GM12864 (cell line): ENCODE measurements around the gene CORT.
"Not testable (repeated sequence)": the region's sequence is repeated elsewhere in the genome, so short reads cannot be mapped to it uniquely, and the experiment has no call there.

Experiments used
- DNase-seq: peaks from one replicate; pipeline ENCODE4 v3.0.0-alpha.2; 2011; ENCODE audit warnings: low read depth
- H3K4me3 ChIP-seq: 2 replicates; pipeline ENCODE4 v1.5.1; 2011; ENCODE audit warnings: mild to moderate bottlenecking, low read depth, low read length, control low read depth
- CTCF ChIP-seq: IDR thresholded peaks from 2 replicates; pipeline ENCODE4 v1.5.1; 2011; ENCODE audit warnings: low read depth, mild to moderate bottlenecking, moderate library complexity, low read length, control low read depth, inconsistent platforms; ENCODE audit errors: missing control alignments

CORT gene

GRCh38 chr1:10450836-10451235 lies 1.0 kb downstream of the CORT start:
- no peak for TF ChIP-seq CTCF
- no peak overlapping the region for H3K4me3 ChIP-seq
- DNase-seq = no peak

GRCh38 chr1:10451287-10451686 lies 1.5 kb downstream of the CORT start:
- H3K4me3 ChIP-seq = no peak overlapping the region
- DNase-seq = no peak
- TF ChIP-seq CTCF = no peak

GRCh38 chr1:10456048-10456447 lies 6.2 kb downstream of the CORT start:
- DNase-seq = no peak
- no peak overlapping the region for H3K4me3 ChIP-seq
- TF ChIP-seq CTCF = no peak

GRCh38 chr1:10456661-10457060 lies 6.8 kb downstream of the CORT start:
- no peak for TF ChIP-seq CTCF
- no peak for DNase-seq
- H3K4me3 ChIP-seq = no peak overlapping the region

GRCh38 chr1:10457462-10457861 lies 7.6 kb downstream of the CORT start:
- not testable (repeated sequence) for H3K4me3 ChIP-seq, DNase-seq

GRCh38 chr1:10457875-10458274 lies 8.0 kb downstream of the CORT start:
- TF ChIP-seq CTCF = no peak
- H3K4me3 ChIP-seq = no peak overlapping the region
- no peak for DNase-seq

- no peak overlapping the region for H3K4me3 ChIP-seq
- TF ChIP-seq CTCF = no peak
- DNase-seq = no peak
These were observed 9.4 kb downstream of the CORT start for GRCh38 chr1:10459184-10459583.

GRCh38 chr1:10467078-10467477 lies 17.2 kb downstream of the CORT start:
- no peak for TF ChIP-seq CTCF
- H3K4me3 ChIP-seq = no peak overlapping the region
- no peak for DNase-seq
